ENCODE results near the gene TMEM130. TPM values are rescaled to one million over a fixed set of nuclear protein-coding genes. Genes with fewer than 3 reads are reported as not detected.

TMEM130 gene
- total RNA-seq, 1 experiment from 2014 or later: not detected

- Mint-ChIP-seq H3K4me3 (ENCODE audit: low read depth, unreplicated experiment) (no peak overlapping the region), H3K9me3 (ENCODE audit: low read depth, unreplicated experiment) (no peaks in the 10 kb centered on the region), H3K4me1 (ENCODE audit: low read depth, unreplicated experiment) (no peaks in the 10 kb centered on the region), H3K27ac (ENCODE audit: unreplicated experiment) (no peak overlapping the region), H3K27me3 (ENCODE audit: unreplicated experiment) (peaks cover 11% of the 10 kb centered on the region), H3K36me3 (ENCODE audit: insufficient read depth, unreplicated experiment) (no peaks in the 10 kb centered on the region)
- no TSS peak for BruUV-seq (replicated peaks)
- intact Hi-C loops (cut with micrococcal nuclease; ENCODE audit: unreplicated experiment): no loop called here
- TF ChIP-seq CTCF (IDR thresholded peaks at IDR 0.05; ENCODE audit: unreplicated experiment): no peak
- CTCF ChIA-PET: no interaction called here
- no peak for DNase-seq
Observed at GRCh38 chr7:98808751-98809460, 60.9 kb downstream of the TMEM130 start.

- Mint-ChIP-seq H3K4me1 (ENCODE audit: low read depth, unreplicated experiment) (no peaks in the 10 kb centered on the region), H3K27ac (ENCODE audit: unreplicated experiment) (no peak overlapping the region), H3K9me3 (ENCODE audit: low read depth, unreplicated experiment) (no peaks in the 10 kb centered on the region), H3K4me3 (ENCODE audit: low read depth, unreplicated experiment) (no peak overlapping the region), H3K27me3 (ENCODE audit: unreplicated experiment) (no peaks in the 10 kb centered on the region), H3K36me3 (ENCODE audit: insufficient read depth, unreplicated experiment) (no peaks in the 10 kb centered on the region)
- no peak for TF ChIP-seq CTCF (IDR thresholded peaks at IDR 0.05; ENCODE audit: unreplicated experiment)
- CTCF ChIA-PET: interaction anchor here (0.7 to 1.4 kb wide), 2 partner anchors 34 to 1827 kb away, joined by 3 read pairs; no protein-coding TSS in a partner anchor
- DNase-seq: no peak
- BruUV-seq (replicated peaks): no TSS peak
- intact Hi-C loops (cut with micrococcal nuclease; ENCODE audit: unreplicated experiment): no loop called here
Observed at GRCh38 chr7:98807068-98808048, 62.5 kb downstream of the TMEM130 start.

- Mint-ChIP-seq H3K27ac (ENCODE audit: unreplicated experiment) (no peak overlapping the region), H3K9me3 (ENCODE audit: low read depth, unreplicated experiment) (no peaks in the 10 kb centered on the region), H3K36me3 (ENCODE audit: insufficient read depth, unreplicated experiment) (no peaks in the 10 kb centered on the region), H3K4me3 (ENCODE audit: low read depth, unreplicated experiment) (no peak overlapping the region), H3K27me3 (ENCODE audit: unreplicated experiment) (no peaks in the 10 kb centered on the region), H3K4me1 (ENCODE audit: low read depth, unreplicated experiment) (no peaks in the 10 kb centered on the region)
- no TSS peak for BruUV-seq (replicated peaks)
- intact Hi-C loops (cut with micrococcal nuclease; ENCODE audit: unreplicated experiment): no loop called here
- DNase-seq: no peak
- no peak for TF ChIP-seq CTCF (IDR thresholded peaks at IDR 0.05; ENCODE audit: unreplicated experiment)
- CTCF ChIA-PET: interaction anchor here (1.4 kb wide), 1 partner anchor 35 kb away, joined by 3 read pairs; no protein-coding TSS in a partner anchor
Observed at GRCh38 chr7:98805956-98806838, 63.6 kb downstream of the TMEM130 start.

- CTCF ChIA-PET: no interaction called here
- Mint-ChIP-seq H3K9me3 (ENCODE audit: low read depth, unreplicated experiment) (no peaks in the 10 kb centered on the region), H3K4me1 (ENCODE audit: low read depth, unreplicated experiment) (no peaks in the 10 kb centered on the region), H3K36me3 (ENCODE audit: insufficient read depth, unreplicated experiment) (no peaks in the 10 kb centered on the region), H3K27me3 (ENCODE audit: unreplicated experiment) (no peaks in the 10 kb centered on the region), H3K27ac (ENCODE audit: unreplicated experiment) (no peak overlapping the region), H3K4me3 (ENCODE audit: low read depth, unreplicated experiment) (no peak overlapping the region)
- no TSS peak for BruUV-seq (replicated peaks)
- intact Hi-C loops (cut with micrococcal nuclease; ENCODE audit: unreplicated experiment): no loop called here
- no peak for TF ChIP-seq CTCF (IDR thresholded peaks at IDR 0.05; ENCODE audit: unreplicated experiment)
- no peak for DNase-seq
Observed at GRCh38 chr7:98802781-98803110, 67.1 kb downstream of the TMEM130 start.

Measured in Calu3 (cell line).